Measurements from ENCODE around the gene SLC25A47.

The SLC25A47 gene

GRCh38 chr14:100346306-100347091 is 23.4 kb downstream of the SLC25A47 start:
- Histone ChIP-seq H3K4me1 (ENCODE audit: control insufficient read depth in 1 of 2, insufficient read depth in 2 of 2, low read length in 2 of 2) (peaks cover 30 to 32% of the 10 kb centered on the region in 2 donors), H3K27me3 (ENCODE audit: control insufficient read depth in 1 of 2, insufficient read depth in 2 of 2, low read length in 2 of 2) (no peaks in the 10 kb centered on the region), H3K9me3 (ENCODE audit: control insufficient read depth in 1 of 2, low read length in 2 of 2) (no peaks in the 10 kb centered on the region), H3K4me3 (ENCODE audit: low read depth in 1 of 2, low read length in 2 of 2) (no peak overlapping the region), H3K9ac (ENCODE audit: low read depth in 1 of 2, low read length in 2 of 2) (no peak overlapping the region), H3K27ac (ENCODE audit: low read depth, low read length) (no peak overlapping the region), H3K36me3 (ENCODE audit: control insufficient read depth in 1 of 2, insufficient read depth in 2 of 2, low read length in 2 of 2) (peaks cover 21 to 52% of the 10 kb centered on the region in 2 donors)

GRCh38 chr14:100348253-100348729 is 25.2 kb downstream of the SLC25A47 start:
- peak overlapping the region in 1 of 2 donors; percentile 51 for H3K9ac ChIP-seq (ENCODE audit: low read depth in 1 of 2, low read length in 2 of 2)
- H3K36me3 ChIP-seq (ENCODE audit: control insufficient read depth in 1 of 2, insufficient read depth in 2 of 2, low read length in 2 of 2): peaks cover 30 to 58% of the 10 kb centered on the region in 2 donors
- peaks cover 20 to 21% of the 10 kb centered on the region in 2 donors for H3K4me1 ChIP-seq (ENCODE audit: control insufficient read depth in 1 of 2, insufficient read depth in 2 of 2, low read length in 2 of 2)
- no peaks in the 10 kb centered on the region for H3K27me3 ChIP-seq (ENCODE audit: control insufficient read depth in 1 of 2, insufficient read depth in 2 of 2, low read length in 2 of 2)
- no peak overlapping the region for H3K27ac ChIP-seq (ENCODE audit: low read depth, low read length)
- no peaks in the 10 kb centered on the region for H3K9me3 ChIP-seq (ENCODE audit: control insufficient read depth in 1 of 2, low read length in 2 of 2)
- H3K4me3 ChIP-seq (ENCODE audit: low read depth in 1 of 2, low read length in 2 of 2): peak overlapping the region; percentile 19 to 23

DNA sequence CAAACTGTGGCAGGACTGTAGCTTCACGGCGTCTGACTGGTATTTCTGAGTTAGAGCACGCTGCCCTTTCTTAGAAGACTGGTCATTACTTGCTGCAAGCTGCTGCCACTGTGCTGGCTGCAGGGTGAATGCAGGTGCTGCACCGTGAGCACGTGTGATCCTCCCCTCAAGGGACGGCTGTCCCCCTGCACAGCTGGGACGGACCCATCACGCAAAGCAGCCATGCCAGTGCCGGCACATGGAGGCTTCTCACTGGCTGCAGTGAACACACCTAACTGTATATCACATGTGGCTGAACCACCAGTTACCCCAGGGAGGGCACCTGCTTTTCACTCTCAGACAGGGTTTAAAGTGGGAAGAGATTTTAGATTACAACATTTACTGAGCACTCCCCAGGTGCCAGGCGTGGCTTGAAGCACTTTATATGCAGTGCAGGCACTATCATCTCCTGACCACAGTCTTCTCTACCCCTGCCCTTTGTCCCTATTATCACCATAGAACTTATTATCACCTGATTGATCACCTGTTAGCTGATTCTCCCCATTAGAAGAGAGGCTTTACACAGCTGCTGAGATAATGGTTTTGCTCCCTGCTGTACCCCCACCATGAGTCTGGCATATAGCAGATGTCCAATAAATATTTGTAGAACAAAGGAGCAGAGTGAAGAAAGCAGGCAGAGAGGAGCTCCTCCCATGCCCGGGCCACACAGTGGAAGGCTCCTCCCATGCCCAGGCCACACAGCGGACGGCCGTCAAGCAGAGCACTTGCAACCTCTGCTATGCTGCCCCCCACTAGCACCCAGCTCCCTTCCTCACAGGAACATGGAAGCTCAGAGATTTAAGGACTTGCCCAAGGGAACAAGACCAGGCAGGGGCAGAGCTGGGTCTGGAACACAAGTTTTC is 25.9 kb downstream of the SLC25A47 start:
- Histone ChIP-seq H3K27ac (ENCODE audit: low read depth, low read length) (no peak overlapping the region), H3K9ac (ENCODE audit: low read depth in 1 of 2, low read length in 2 of 2) (peak overlapping the region; percentile 5 to 51), H3K4me3 (ENCODE audit: low read depth in 1 of 2, low read length in 2 of 2) (peak overlapping the region; percentile 19 to 23), H3K27me3 (ENCODE audit: control insufficient read depth in 1 of 2, insufficient read depth in 2 of 2, low read length in 2 of 2) (no peaks in the 10 kb centered on the region), H3K9me3 (ENCODE audit: control insufficient read depth in 1 of 2, low read length in 2 of 2) (no peaks in the 10 kb centered on the region), H3K4me1 (ENCODE audit: control insufficient read depth in 1 of 2, insufficient read depth in 2 of 2, low read length in 2 of 2) (peaks cover 20 to 21% of the 10 kb centered on the region in 2 donors), H3K36me3 (ENCODE audit: control insufficient read depth in 1 of 2, insufficient read depth in 2 of 2, low read length in 2 of 2) (peaks cover 37 to 66% of the 10 kb centered on the region in 2 donors)

GRCh38 chr14:100350276-100350926 is 27.3 kb downstream of the SLC25A47 start:
- Histone ChIP-seq H3K9me3 (ENCODE audit: control insufficient read depth in 1 of 2, low read length in 2 of 2) (no peaks in the 10 kb centered on the region), H3K4me3 (ENCODE audit: low read depth in 1 of 2, low read length in 2 of 2) (no peak overlapping the region), H3K9ac (ENCODE audit: low read depth in 1 of 2, low read length in 2 of 2) (no peak overlapping the region), H3K27ac (ENCODE audit: low read depth, low read length) (no peak overlapping the region), H3K4me1 (ENCODE audit: control insufficient read depth in 1 of 2, insufficient read depth in 2 of 2, low read length in 2 of 2) (peaks cover 20 to 21% of the 10 kb centered on the region in 2 donors), H3K27me3 (ENCODE audit: control insufficient read depth in 1 of 2, insufficient read depth in 2 of 2, low read length in 2 of 2) (no peaks in the 10 kb centered on the region), H3K36me3 (ENCODE audit: control insufficient read depth in 1 of 2, insufficient read depth in 2 of 2, low read length in 2 of 2) (peaks cover 37 to 76% of the 10 kb centered on the region in 2 donors)

GRCh38 chr14:100350986-100351385 is 27.8 kb downstream of the SLC25A47 start:
- Histone ChIP-seq H3K36me3 (ENCODE audit: control insufficient read depth in 1 of 2, insufficient read depth in 2 of 2, low read length in 2 of 2) (peaks cover 42 to 77% of the 10 kb centered on the region in 2 donors), H3K27me3 (ENCODE audit: control insufficient read depth in 1 of 2, insufficient read depth in 2 of 2, low read length in 2 of 2) (no peaks in the 10 kb centered on the region), H3K27ac (ENCODE audit: low read depth, low read length) (no peak overlapping the region), H3K4me1 (ENCODE audit: control insufficient read depth in 1 of 2, insufficient read depth in 2 of 2, low read length in 2 of 2) (peaks cover 20 to 21% of the 10 kb centered on the region in 2 donors), H3K9ac (ENCODE audit: low read depth in 1 of 2, low read length in 2 of 2) (no peak overlapping the region), H3K9me3 (ENCODE audit: control insufficient read depth in 1 of 2, low read length in 2 of 2) (no peaks in the 10 kb centered on the region), H3K4me3 (ENCODE audit: low read depth in 1 of 2, low read length in 2 of 2) (no peak overlapping the region)

DNA sequence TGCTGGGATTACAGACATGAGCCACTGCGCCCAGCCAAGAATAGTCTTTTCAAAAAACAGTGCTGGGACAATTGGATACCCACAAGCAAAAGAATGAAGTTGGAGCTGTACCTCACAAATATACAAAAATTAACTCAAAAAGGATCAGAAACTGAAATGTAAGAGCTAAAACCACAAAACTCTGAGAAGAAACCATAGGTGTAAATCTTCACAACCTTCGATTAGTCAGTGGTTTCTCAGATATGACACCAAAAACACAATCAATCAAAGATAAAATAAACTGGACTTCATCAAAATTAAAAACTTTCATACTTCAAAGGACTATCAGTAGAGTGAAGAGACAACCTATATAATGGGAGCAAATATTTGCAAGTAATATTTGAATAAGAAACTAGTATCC is 35.3 kb downstream of the SLC25A47 start:
- no peaks in the 10 kb centered on the region for H3K4me1 ChIP-seq (ENCODE audit: control insufficient read depth in 1 of 2, insufficient read depth in 2 of 2, low read length in 2 of 2)
- H3K9ac ChIP-seq (ENCODE audit: low read depth in 1 of 2, low read length in 2 of 2): no peak overlapping the region
- H3K27ac ChIP-seq (ENCODE audit: low read depth, low read length): no peak overlapping the region
- no peaks in the 10 kb centered on the region for H3K27me3 ChIP-seq (ENCODE audit: control insufficient read depth in 1 of 2, insufficient read depth in 2 of 2, low read length in 2 of 2)
- H3K4me3 ChIP-seq (ENCODE audit: low read depth in 1 of 2, low read length in 2 of 2): no peak overlapping the region
- peaks cover 37 to 64% of the 10 kb centered on the region in 2 donors for H3K36me3 ChIP-seq (ENCODE audit: control insufficient read depth in 1 of 2, insufficient read depth in 2 of 2, low read length in 2 of 2)
- H3K9me3 ChIP-seq (ENCODE audit: control insufficient read depth in 1 of 2, low read length in 2 of 2): no peaks in the 10 kb centered on the region

DNA sequence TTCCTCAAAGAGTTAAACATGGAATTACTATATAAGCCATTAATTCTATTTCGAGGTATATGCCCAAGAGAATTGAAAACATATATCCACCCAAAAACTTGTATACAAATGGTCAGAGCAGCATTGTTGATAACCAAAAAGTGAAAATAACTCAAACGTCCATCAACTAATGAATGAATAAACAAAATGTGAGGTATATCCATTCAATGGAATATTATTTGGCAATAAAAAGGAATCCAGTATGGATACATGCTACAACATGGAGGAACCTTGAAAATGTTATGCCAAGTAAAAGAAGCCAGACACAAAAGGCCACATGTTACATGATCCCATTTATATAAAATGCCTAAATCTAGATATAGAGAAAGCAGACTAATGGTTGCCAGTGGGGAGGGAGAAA is 36.0 kb downstream of the SLC25A47 start:
- H3K4me1 ChIP-seq (ENCODE audit: control insufficient read depth in 1 of 2, insufficient read depth in 2 of 2, low read length in 2 of 2): no peaks in the 10 kb centered on the region
- H3K36me3 ChIP-seq (ENCODE audit: control insufficient read depth in 1 of 2, insufficient read depth in 2 of 2, low read length in 2 of 2): peaks cover 31 to 63% of the 10 kb centered on the region in 2 donors
- H3K27ac ChIP-seq (ENCODE audit: low read depth, low read length): no peak overlapping the region
- H3K9me3 ChIP-seq (ENCODE audit: control insufficient read depth in 1 of 2, low read length in 2 of 2): no peaks in the 10 kb centered on the region
- no peak overlapping the region for H3K4me3 ChIP-seq (ENCODE audit: low read depth in 1 of 2, low read length in 2 of 2)
- H3K27me3 ChIP-seq (ENCODE audit: control insufficient read depth in 1 of 2, insufficient read depth in 2 of 2, low read length in 2 of 2): no peaks in the 10 kb centered on the region
- no peak overlapping the region for H3K9ac ChIP-seq (ENCODE audit: low read depth in 1 of 2, low read length in 2 of 2)

GRCh38 chr14:100359881-100360280 is 36.7 kb downstream of the SLC25A47 start:
- no peaks in the 10 kb centered on the region for H3K4me1 ChIP-seq (ENCODE audit: control insufficient read depth in 1 of 2, insufficient read depth in 2 of 2, low read length in 2 of 2)
- H3K27ac ChIP-seq (ENCODE audit: low read depth, low read length): no peak overlapping the region
- no peak overlapping the region for H3K9ac ChIP-seq (ENCODE audit: low read depth in 1 of 2, low read length in 2 of 2)
- H3K27me3 ChIP-seq (ENCODE audit: control insufficient read depth in 1 of 2, insufficient read depth in 2 of 2, low read length in 2 of 2): no peaks in the 10 kb centered on the region
- H3K36me3 ChIP-seq (ENCODE audit: control insufficient read depth in 1 of 2, insufficient read depth in 2 of 2, low read length in 2 of 2): peaks cover 31 to 59% of the 10 kb centered on the region in 2 donors
- H3K4me3 ChIP-seq (ENCODE audit: low read depth in 1 of 2, low read length in 2 of 2): no peak overlapping the region
- H3K9me3 ChIP-seq (ENCODE audit: control insufficient read depth in 1 of 2, low read length in 2 of 2): no peaks in the 10 kb centered on the region

DNA sequence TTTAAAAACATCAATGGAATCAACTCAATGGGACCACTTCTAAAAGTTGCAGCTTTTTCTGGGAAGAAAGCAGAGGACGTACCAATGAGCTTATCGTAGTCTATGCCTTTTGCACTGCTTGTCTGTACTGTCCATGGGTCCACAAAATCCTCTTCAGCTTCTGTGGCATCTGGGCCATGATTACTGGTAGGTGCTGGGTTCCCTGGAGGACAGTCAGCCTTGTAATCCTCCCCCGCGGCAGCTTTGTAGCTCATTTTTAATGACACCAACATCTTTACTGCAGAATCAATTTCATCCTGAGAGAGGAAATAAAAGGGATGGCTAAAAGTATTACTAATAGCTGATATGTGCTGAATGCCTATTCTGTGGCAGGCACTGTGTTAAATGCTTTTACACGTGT is 38.5 kb downstream of the SLC25A47 start:
- H3K27me3 ChIP-seq (ENCODE audit: control insufficient read depth in 1 of 2, insufficient read depth in 2 of 2, low read length in 2 of 2): no peaks in the 10 kb centered on the region
- H3K36me3 ChIP-seq (ENCODE audit: control insufficient read depth in 1 of 2, insufficient read depth in 2 of 2, low read length in 2 of 2): peaks cover 33 to 54% of the 10 kb centered on the region in 2 donors
- H3K27ac ChIP-seq (ENCODE audit: low read depth, low read length): no peak overlapping the region
- no peak overlapping the region for H3K4me3 ChIP-seq (ENCODE audit: low read depth in 1 of 2, low read length in 2 of 2)
- H3K4me1 ChIP-seq (ENCODE audit: control insufficient read depth in 1 of 2, insufficient read depth in 2 of 2, low read length in 2 of 2): no peaks in the 10 kb centered on the region
- no peak overlapping the region for H3K9ac ChIP-seq (ENCODE audit: low read depth in 1 of 2, low read length in 2 of 2)
- no peaks in the 10 kb centered on the region for H3K9me3 ChIP-seq (ENCODE audit: control insufficient read depth in 1 of 2, low read length in 2 of 2)

Measured in duodenal mucosa (tissue), 2 donors.